ENCODE results near the gene HAUS5. TPM values are rescaled to one million over a fixed set of nuclear protein-coding genes. Genes with fewer than 3 reads are reported as not detected.
A peak's percentile ranks its signal among the peaks of the same experiment; 100 is the strongest.

HAUS5 gene
- total RNA-seq, 5 donors from 2014 or later (not counting 1 experiment from before 2014, with no cell fraction given), result 25.5 to 34.1 (median 29.3) TPM

- H3K27ac Mint-ChIP-seq, result no peak overlapping the region
- no peak for DNase-seq
- no peak for ATAC-seq (replicated peaks in 1 of 4)
- peaks cover 13% of the 10 kb centered on the region for H3K36me3 Mint-ChIP-seq
- H3K27ac ChIP-seq (ENCODE audit: low read length), result no peak overlapping the region
- CTCF ChIA-PET, result no interaction called here
- peaks cover 9 to 12% of the 10 kb centered on the region in 2 donors for H3K36me3 ChIP-seq (ENCODE audit: control insufficient read depth in 2 of 2, extremely low read depth in 1 of 2, insufficient read depth in 1 of 2, low read length in 1 of 2)
- no peaks in the 10 kb centered on the region for H3K9me3 ChIP-seq
- no peaks in the 10 kb centered on the region for H3K27me3 ChIP-seq (replicated peaks in 1 of 2; ENCODE audit: control insufficient read depth in 2 of 2, extremely low read depth in 1 of 2, insufficient read depth in 2 of 2, low read length in 1 of 2)
- no peak overlapping the region for H3K4me3 Mint-ChIP-seq
- H3K4me1 ChIP-seq (ENCODE audit: control insufficient read depth in 1 of 2, extremely low read depth in 1 of 2, insufficient read depth in 2 of 2, low read length in 2 of 2), result no peaks in the 10 kb centered on the region
- H3K27me3 Mint-ChIP-seq, result no peaks in the 10 kb centered on the region
- H3K4me3 ChIP-seq (ENCODE audit: control insufficient read depth in 1 of 2, extremely low read depth in 1 of 2, low read length in 1 of 2), result no peak overlapping the region
- peaks cover 0 to 2% (median 0%) of the 10 kb centered on the region in 3 donors for H3K4me1 Mint-ChIP-seq
- POLR2A ChIA-PET, result no interaction called here
- no peaks in the 10 kb centered on the region for H3K9me3 Mint-ChIP-seq
- WGBS (ENCODE audit: insufficient coverage), result 98% methylated on average over 8 of the region's 9 CpGs
Observed at GRCh38 chr19:35621708-35622107, 9.2 kb downstream of the HAUS5 start.

GRCh38 chr19:35622750-35623149, 10.2 kb downstream of the HAUS5 start:
- CTCF ChIA-PET, result no interaction called here
- Mint-ChIP-seq H3K4me1 (peaks cover 0 to 2% (median 0%) of the 10 kb centered on the region in 3 donors), H3K27me3 (no peaks in the 10 kb centered on the region), H3K9me3 (no peaks in the 10 kb centered on the region), H3K27ac (no peak overlapping the region), H3K36me3 (peaks cover 9% of the 10 kb centered on the region), H3K4me3 (no peak overlapping the region)
- Histone ChIP-seq H3K4me1 (ENCODE audit: control insufficient read depth in 1 of 2, extremely low read depth in 1 of 2, insufficient read depth in 2 of 2, low read length in 2 of 2) (peaks cover 0 to 2% of the 10 kb centered on the region in 2 experiments), H3K27me3 (replicated peaks in 1 of 2; ENCODE audit: control insufficient read depth in 2 of 2, extremely low read depth in 1 of 2, insufficient read depth in 2 of 2, low read length in 1 of 2) (no peaks in the 10 kb centered on the region), H3K27ac (ENCODE audit: low read length) (no peak overlapping the region), H3K4me3 (ENCODE audit: control insufficient read depth in 1 of 2, extremely low read depth in 1 of 2, low read length in 1 of 2) (no peak overlapping the region), H3K36me3 (ENCODE audit: control insufficient read depth in 2 of 2, extremely low read depth in 1 of 2, insufficient read depth in 1 of 2, low read length in 1 of 2) (peaks cover 3 to 8% of the 10 kb centered on the region in 2 donors), H3K9me3 (no peaks in the 10 kb centered on the region)
- DNase-seq (no peak), ATAC-seq (replicated peaks in 1 of 4) (no peak)
- 95% methylated on average over 13 of the region's 13 CpGs for WGBS (ENCODE audit: insufficient coverage)
- POLR2A ChIA-PET, result interaction anchor here in 1 of 2 donors (0.7 kb wide), 1 partner anchor 516 kb away, joined by 7 read pairs; no protein-coding TSS in a partner anchor

- peaks cover 0 to 9% of the 10 kb centered on the region in 2 experiments for H3K4me1 ChIP-seq (ENCODE audit: control insufficient read depth in 1 of 2, extremely low read depth in 1 of 2, insufficient read depth in 2 of 2, low read length in 2 of 2)
- no peaks in the 10 kb centered on the region for H3K27me3 ChIP-seq (replicated peaks in 1 of 2; ENCODE audit: control insufficient read depth in 2 of 2, extremely low read depth in 1 of 2, insufficient read depth in 2 of 2, low read length in 1 of 2)
- peaks cover 3 to 7% of the 10 kb centered on the region in 2 donors for H3K36me3 ChIP-seq (ENCODE audit: control insufficient read depth in 2 of 2, extremely low read depth in 1 of 2, insufficient read depth in 1 of 2, low read length in 1 of 2)
- no peak for DNase-seq
- Mint-ChIP-seq H3K4me1 (peaks cover 5 to 7% (median 6%) of the 10 kb centered on the region in 3 donors), H3K36me3 (peaks cover 9% of the 10 kb centered on the region), H3K4me3 (no peak overlapping the region), H3K27me3 (no peaks in the 10 kb centered on the region), H3K9me3 (no peaks in the 10 kb centered on the region), H3K27ac (peak overlapping the region in 1 of 2 donors; percentile 18)
- H3K27ac ChIP-seq (ENCODE audit: low read length), result no peak overlapping the region
- ChIA-PET POLR2A (interaction anchor here in 1 of 2 donors (0.6 kb wide), 1 partner anchor 13 kb away, joined by 6 read pairs; no protein-coding TSS in a partner anchor), CTCF (no interaction called here)
- H3K9me3 ChIP-seq, result no peaks in the 10 kb centered on the region
- 92% methylated on average over 2 of the region's 6 CpGs for WGBS (ENCODE audit: insufficient coverage)
- H3K4me3 ChIP-seq (ENCODE audit: control insufficient read depth in 1 of 2, extremely low read depth in 1 of 2, low read length in 1 of 2), result no peak overlapping the region
- ATAC-seq (replicated peaks in 1 of 4), result no peak
Observed at GRCh38 chr19:35623327-35624010, 10.9 kb downstream of the HAUS5 start.

GRCh38 chr19:35628264-35628564, 15.7 kb downstream of the HAUS5 start:
- Histone ChIP-seq H3K9me3 (no peaks in the 10 kb centered on the region), H3K4me1 (ENCODE audit: control insufficient read depth in 1 of 2, extremely low read depth in 1 of 2, insufficient read depth in 2 of 2, low read length in 2 of 2) (peaks cover 4 to 18% of the 10 kb centered on the region in 2 experiments), H3K27me3 (replicated peaks in 1 of 2; ENCODE audit: control insufficient read depth in 2 of 2, extremely low read depth in 1 of 2, insufficient read depth in 2 of 2, low read length in 1 of 2) (no peaks in the 10 kb centered on the region), H3K4me3 (ENCODE audit: control insufficient read depth in 1 of 2, extremely low read depth in 1 of 2, low read length in 1 of 2) (peak overlapping the region; percentile 82 to 97), H3K36me3 (ENCODE audit: control insufficient read depth in 2 of 2, extremely low read depth in 1 of 2, insufficient read depth in 1 of 2, low read length in 1 of 2) (peaks cover 10 to 27% of the 10 kb centered on the region in 2 donors), H3K27ac (ENCODE audit: low read length) (peak overlapping the region; percentile 73)
- H3K4me1 Mint-ChIP-seq, result peaks cover 25 to 29% (median 25%) of the 10 kb centered on the region in 3 donors
- ChIA-PET CTCF (no interaction called here), POLR2A (no interaction called here)
- H3K27me3 Mint-ChIP-seq, result peaks cover 0 to 3% of the 10 kb centered on the region in 2 donors
- no peak for ATAC-seq (replicated peaks in 1 of 4)
- H3K36me3 Mint-ChIP-seq, result peaks cover 24% of the 10 kb centered on the region
- 29% methylated on average over 7 of the region's 9 CpGs for WGBS (ENCODE audit: insufficient coverage)
- peak overlapping the region; percentile 93 to 100 (median 100) for H3K4me3 Mint-ChIP-seq
- H3K27ac Mint-ChIP-seq, result peak overlapping the region; percentile 97 to 98
- no peaks in the 10 kb centered on the region for H3K9me3 Mint-ChIP-seq
- DNase-seq, result no peak

DNA sequence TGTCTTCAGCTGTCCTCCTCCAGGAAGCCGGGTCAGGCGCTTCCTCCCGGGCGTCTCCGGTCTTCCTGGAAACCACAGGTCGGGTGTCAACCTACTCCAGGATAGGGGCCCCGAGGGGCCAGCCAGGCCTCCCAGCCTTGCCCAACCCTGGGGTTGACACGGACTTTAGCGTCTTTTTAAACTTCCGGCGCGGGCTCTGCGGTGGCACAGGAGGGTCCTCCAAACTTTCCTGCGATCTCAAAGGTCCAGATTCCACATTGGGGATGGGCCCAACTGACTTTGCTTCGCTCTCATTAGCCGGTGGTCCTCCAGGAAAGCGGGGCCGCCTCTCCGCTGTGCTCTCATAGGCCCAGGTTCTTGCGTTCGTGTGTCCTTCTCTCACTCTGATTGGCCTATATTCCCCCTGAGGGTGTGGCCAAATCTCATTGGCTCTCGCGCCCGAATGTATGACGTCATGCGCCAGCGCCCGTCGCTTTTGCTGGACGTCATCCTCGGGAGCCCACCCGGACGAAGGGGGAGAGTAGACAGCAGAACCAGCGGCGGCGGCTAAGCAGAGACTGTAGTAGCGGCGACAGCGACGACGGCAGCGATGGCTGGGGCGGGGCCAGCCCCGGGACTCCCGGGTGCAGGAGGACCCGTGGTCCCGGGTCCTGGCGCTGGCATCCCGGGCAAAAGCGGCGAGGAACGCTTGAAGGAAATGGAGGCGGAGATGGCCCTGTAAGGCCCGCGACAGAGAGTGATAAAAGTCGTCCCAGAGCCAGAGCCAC, 16.2 kb downstream of the HAUS5 start, which contains the start of gene RBM42:
TSS of gene RBM42 (plus strand) at position 472 of the 767 bp plus-strand sequence. CDS start at position 590, 118 bp downstream.
- H3K27ac ChIP-seq (ENCODE audit: low read length), result peak within 1 kb of the TSS; percentile 77
- under 1% methylated on average over 56 of the region's 56 CpGs for WGBS (ENCODE audit: insufficient coverage)
- DNase-seq, result peak; percentile 92 to 99 (median 97)
- H3K36me3 ChIP-seq (ENCODE audit: control insufficient read depth in 2 of 2, extremely low read depth in 1 of 2, insufficient read depth in 1 of 2, low read length in 1 of 2), result peaks cover 12 to 32% of the 10 kb centered on the region in 2 donors
- peaks cover 28% of the 10 kb centered on the region for H3K36me3 Mint-ChIP-seq
- ATAC-seq (replicated peaks in 1 of 4), result peak; percentile 99 to 100 (median 100)
- ChIA-PET CTCF (no interaction called here), POLR2A (no interaction called here)
- H3K27me3 Mint-ChIP-seq, result peaks cover 0 to 3% of the 10 kb centered on the region in 2 donors
- H3K4me3 Mint-ChIP-seq, result peak within 1 kb of the TSS; percentile 93 to 100 (median 100)
- peak within 1 kb of the TSS; percentile 82 to 97 for H3K4me3 ChIP-seq (ENCODE audit: control insufficient read depth in 1 of 2, extremely low read depth in 1 of 2, low read length in 1 of 2)
- peak within 1 kb of the TSS; percentile 97 to 98 for H3K27ac Mint-ChIP-seq
- H3K9me3 ChIP-seq, result no peaks in the 10 kb centered on the region
- no peaks in the 10 kb centered on the region for H3K9me3 Mint-ChIP-seq
- peaks cover 4 to 18% of the 10 kb centered on the region in 2 experiments for H3K4me1 ChIP-seq (ENCODE audit: control insufficient read depth in 1 of 2, extremely low read depth in 1 of 2, insufficient read depth in 2 of 2, low read length in 2 of 2)
- peaks cover 25 to 29% (median 25%) of the 10 kb centered on the region in 3 donors for H3K4me1 Mint-ChIP-seq
- H3K27me3 ChIP-seq (replicated peaks in 1 of 2; ENCODE audit: control insufficient read depth in 2 of 2, extremely low read depth in 1 of 2, insufficient read depth in 2 of 2, low read length in 1 of 2), result no peaks in the 10 kb centered on the region

DNA sequence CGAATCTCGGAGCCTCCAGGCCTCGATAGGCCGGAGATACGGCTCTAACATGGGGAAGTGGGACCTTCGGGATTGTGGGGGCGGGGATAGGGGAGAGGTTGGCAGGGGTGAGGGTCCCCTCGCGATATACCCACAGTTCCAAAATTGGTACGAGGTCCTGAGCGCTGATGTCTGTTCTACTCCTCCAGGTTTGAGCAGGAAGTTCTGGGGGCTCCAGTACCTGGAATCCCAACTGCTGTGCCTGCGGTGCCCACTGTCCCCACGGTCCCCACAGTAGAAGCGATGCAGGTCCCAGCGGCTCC, 16.7 kb downstream of the HAUS5 start:
- no peaks in the 10 kb centered on the region for H3K9me3 Mint-ChIP-seq
- POLR2A ChIA-PET, result no interaction called here

More for the DNA sequence above, 16.7 kb downstream of the HAUS5 start:
- H3K9me3 ChIP-seq, result no peaks in the 10 kb centered on the region
- peaks cover 4 to 18% of the 10 kb centered on the region in 2 experiments for H3K4me1 ChIP-seq (ENCODE audit: control insufficient read depth in 1 of 2, extremely low read depth in 1 of 2, insufficient read depth in 2 of 2, low read length in 2 of 2)
- H3K27me3 Mint-ChIP-seq, result peaks cover 0 to 3% of the 10 kb centered on the region in 2 donors
- peaks cover 25 to 29% (median 25%) of the 10 kb centered on the region in 3 donors for H3K4me1 Mint-ChIP-seq
- no peak for ATAC-seq (replicated peaks in 1 of 4)
- peak overlapping the region; percentile 93 to 100 (median 100) for H3K4me3 Mint-ChIP-seq
- peak overlapping the region; percentile 82 to 97 for H3K4me3 ChIP-seq (ENCODE audit: control insufficient read depth in 1 of 2, extremely low read depth in 1 of 2, low read length in 1 of 2)
- peaks cover 28% of the 10 kb centered on the region for H3K36me3 Mint-ChIP-seq
- 10% methylated on average over 10 of the region's 15 CpGs for WGBS (ENCODE audit: insufficient coverage)
- no peak for DNase-seq
- peak overlapping the region; percentile 77 for H3K27ac ChIP-seq (ENCODE audit: low read length)
- H3K36me3 ChIP-seq (ENCODE audit: control insufficient read depth in 2 of 2, extremely low read depth in 1 of 2, insufficient read depth in 1 of 2, low read length in 1 of 2), result peaks cover 15 to 37% of the 10 kb centered on the region in 2 donors
- CTCF ChIA-PET, result no interaction called here
- peak overlapping the region in 1 of 2 donors; percentile 97 for H3K27ac Mint-ChIP-seq
- H3K27me3 ChIP-seq (replicated peaks in 1 of 2; ENCODE audit: control insufficient read depth in 2 of 2, extremely low read depth in 1 of 2, insufficient read depth in 2 of 2, low read length in 1 of 2), result no peaks in the 10 kb centered on the region
